SH-SY5Y (cell line): ENCODE measurements around the gene STK16.

Experiments
- GATA2 ChIP-seq: IDR thresholded peaks from 2 replicates; pipeline ENCODE4 v1.6.1; 2011; ENCODE audit warnings: mild to moderate bottlenecking, low read depth, low read length
- GATA3 ChIP-seq: IDR thresholded peaks from 2 replicates; pipeline ENCODE4 v1.6.1; 2011; ENCODE audit warnings: low read depth, mild to moderate bottlenecking, low read length, moderate library complexity

The STK16 gene

DNA sequence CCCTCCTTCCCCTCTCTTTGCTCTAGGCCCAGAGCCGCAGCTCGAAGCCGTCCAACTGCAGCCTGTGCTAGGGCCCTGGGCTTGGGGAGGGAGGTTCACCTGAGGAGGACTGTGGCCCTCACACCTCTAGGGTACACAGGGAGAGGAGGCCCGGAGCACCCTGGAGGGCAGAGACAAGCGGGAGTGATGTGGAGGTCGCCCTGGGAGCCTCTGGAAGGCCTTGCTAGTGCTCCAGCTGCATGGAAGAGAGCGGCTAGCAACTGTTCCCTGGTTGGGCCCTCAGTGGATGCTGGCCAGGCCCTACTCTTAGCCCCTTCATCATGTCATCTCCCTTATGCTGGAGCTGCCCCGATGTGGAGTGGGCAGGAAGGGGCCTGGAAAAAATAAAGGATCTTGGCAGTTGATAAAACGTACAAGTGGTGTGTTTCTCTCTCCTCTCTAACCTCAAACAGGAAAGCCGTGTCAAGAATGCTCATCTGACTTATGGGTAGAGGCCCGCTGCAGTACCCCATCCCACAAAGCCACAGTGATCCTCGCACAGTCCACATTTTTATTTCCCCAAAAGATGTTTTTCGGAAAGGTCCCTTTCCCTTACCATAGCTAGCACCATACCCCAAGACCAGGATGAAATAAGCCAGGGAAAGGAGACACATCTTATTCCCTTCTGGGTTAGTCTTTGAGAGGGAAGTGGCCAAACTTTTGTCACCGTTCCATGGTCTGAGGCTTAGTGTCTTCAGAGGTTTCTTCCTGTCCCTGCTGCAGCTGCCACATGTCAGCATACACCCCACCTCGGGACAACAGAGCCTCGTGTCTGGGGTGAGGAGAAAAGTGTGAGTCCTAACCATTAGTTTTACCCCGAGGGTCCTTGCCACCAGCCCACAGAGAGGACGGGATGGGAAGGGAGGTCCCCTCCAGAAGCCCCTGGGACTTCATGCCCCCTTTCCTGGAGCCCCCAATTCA is 35.8 kb upstream of the STK16 start:
- TF ChIP-seq GATA2 (no peak), GATA3 (no peak)

DNA sequence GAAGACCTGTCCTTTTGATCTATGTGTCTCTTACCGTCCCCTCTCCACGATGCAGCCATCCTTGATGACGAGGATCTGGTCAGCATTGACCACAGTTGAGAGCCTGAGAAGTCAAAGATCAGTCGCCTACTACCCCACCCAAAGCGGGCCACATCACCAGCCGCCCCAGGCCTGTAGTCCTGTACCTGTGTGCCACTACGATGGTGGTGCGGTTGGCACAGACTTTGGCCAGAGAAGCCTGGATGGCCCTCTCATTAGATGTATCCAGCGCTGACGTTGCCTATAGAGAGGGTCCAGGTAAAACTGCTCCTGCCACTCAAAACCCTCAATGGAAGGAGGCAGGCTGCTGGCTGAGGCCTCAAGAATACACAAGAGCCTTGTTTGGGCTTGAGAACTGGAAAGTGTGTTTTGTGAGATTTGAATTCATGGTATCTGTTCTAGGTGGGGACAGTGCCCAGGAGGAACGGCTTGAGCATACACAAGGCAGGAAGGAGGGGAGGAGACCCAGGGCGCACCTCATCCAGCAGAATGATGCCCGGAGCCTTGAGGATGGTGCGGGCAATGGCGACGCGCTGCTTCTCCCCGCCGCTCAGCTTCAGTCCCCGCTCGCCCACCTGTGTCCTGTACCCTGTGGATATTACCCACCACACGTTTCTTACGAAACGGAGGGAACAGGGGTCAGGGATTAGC is 34.9 kb upstream of the STK16 start:
- TF ChIP-seq GATA3 (no peak), GATA2 (no peak)

DNA sequence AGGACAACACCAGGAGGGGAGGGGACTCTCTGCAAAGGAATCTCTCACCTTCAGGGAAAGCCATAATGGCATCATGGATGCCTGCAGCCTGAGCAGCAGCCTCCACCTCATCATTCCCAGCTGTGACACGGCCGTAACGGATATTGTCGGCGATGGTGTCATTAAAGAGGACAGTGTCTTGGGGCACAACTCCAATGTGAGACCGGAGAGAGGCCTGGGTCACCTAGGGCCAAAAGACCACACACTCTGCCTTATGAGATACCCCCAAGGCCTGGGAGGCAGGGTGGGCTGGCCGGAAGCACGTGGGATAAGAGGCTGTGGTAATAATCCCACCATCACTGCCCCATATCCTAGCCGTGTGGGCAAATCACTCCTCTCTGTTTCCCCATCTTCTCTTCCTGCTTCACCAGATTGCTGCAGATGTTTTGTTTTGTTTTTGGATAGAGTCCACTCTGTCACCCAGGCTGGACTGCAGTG is 34.4 kb upstream of the STK16 start:
- no peak for TF ChIP-seq GATA3
- no peak for TF ChIP-seq GATA2

GRCh38 chr2:219213026-219213415 is 32.3 kb upstream of the STK16 start:
- no peak for TF ChIP-seq GATA2
- no peak for TF ChIP-seq GATA3

- TF ChIP-seq GATA2: no peak
- TF ChIP-seq GATA3: no peak
Observed at GRCh38 chr2:219213486-219214071, 31.7 kb upstream of the STK16 start.

GRCh38 chr2:219214141-219214540 is 31.1 kb upstream of the STK16 start:
- no peak for TF ChIP-seq GATA3
- TF ChIP-seq GATA2: no peak

- TF ChIP-seq GATA3 (no peak), GATA2 (no peak)
Observed at GRCh38 chr2:219214786-219215185, 30.5 kb upstream of the STK16 start.

DNA sequence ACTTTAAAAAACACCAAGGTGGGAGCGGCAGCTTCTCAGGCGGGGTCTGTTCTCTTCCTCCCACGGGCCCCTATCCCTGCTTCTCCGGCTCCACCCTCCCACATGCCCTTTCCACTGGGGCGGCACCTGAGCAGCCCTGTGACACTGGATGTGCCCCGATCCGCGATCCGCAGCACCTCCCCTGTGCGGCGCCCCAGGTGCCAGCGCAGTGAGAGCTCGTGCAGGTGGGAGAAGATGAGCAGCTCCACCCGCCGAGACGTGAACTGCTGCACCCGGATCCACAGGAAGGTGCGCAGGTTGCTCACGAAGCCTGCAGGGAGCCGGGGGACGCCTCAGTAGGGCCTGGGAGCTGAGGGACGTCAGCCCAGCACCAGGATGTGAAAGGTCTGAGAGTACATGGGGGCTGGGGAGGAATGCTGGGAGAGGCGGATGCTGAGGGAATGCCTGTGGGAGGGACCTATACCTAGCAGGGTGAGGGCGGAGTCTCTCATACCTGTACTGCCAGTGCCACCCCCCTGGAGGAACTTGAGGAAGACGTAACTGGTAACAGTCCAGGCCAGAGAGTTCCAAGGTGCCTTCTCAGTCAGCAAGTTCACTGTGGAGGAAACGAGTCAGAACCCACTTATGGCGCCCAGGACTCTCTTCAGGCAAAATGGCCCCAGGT is 29.3 kb upstream of the STK16 start:
- TF ChIP-seq GATA3 (no peak), GATA2 (no peak)

DNA sequence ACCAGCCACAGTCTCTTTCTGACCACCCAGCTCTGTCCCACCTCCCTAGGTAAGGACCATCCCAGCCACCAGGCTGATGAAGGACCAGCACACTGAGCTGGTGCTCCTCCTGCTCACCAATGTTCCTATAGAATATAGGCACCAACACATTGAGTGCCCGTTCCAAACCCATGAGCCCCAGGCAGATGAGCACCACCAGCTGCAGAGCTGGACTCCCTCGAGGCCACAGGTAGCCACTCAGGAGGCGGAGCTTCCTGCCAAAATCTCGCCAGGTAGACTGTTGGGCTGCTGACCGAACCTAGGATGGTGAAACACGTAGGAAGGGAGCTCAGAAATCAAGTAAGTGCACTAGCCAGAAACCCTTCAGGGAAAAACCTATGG is 28.8 kb upstream of the STK16 start:
- TF ChIP-seq GATA2 (no peak), GATA3 (no peak)

- no peak for TF ChIP-seq GATA2
- no peak for TF ChIP-seq GATA3
Observed at GRCh38 chr2:219218217-219218731, 27.0 kb upstream of the STK16 start.

DNA sequence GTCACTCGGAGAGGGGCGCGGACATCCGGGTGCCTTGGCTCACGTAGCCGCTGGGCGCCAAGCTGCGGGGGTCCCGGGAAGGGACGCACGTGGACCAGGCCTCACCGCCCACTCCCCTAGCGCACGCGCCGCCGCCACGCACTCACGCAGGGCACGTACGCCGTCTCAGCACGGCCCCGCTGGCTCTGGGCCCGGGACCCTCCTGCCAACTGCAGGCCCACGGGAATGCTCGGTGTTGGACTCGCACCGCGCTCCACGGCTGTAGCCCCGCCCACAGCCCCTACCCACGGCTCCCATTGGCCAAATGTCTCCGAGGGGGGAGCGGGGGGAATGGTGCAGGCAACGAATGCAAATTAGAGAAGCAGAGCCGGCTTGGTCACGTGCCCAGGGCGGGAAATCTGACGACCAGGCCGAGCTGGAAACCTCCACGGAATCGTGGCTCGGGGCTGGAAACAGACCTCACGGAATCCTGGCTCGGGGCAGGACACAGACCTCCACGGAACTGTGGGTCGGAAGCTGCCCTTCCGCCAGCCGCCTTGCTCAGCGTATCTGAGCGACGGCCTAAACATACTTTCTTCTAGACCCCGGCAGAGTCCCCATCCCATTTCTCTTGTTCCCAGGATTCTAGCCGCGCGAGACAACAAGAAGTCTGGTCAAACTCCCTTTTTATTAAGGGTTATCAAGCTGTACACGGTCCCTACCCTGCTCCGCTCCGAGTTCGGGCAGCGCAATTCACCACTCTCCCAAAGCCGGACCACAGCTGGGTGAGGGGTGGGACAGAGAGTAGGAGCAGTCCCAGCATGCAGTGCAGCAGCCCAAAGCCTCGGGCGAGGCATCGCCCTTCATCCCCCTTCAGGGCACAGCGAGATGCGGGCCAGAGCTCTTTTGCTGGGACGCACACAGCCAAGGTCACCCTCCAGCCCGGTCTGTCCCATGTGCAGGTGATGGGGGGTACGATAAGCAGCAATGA is 26.3 kb upstream of the STK16 start, which contains the start of gene ABCB6:
ABCB6 (minus strand) TSS at position 227 of the 970 bp plus-strand sequence. CDS start 285 bp downstream, outside the sequence.
- TF ChIP-seq GATA2: no peak
- TF ChIP-seq GATA3: no peak

- TF ChIP-seq GATA3: no peak
- TF ChIP-seq GATA2: no peak
Observed at GRCh38 chr2:219219784-219220532, 25.3 kb upstream of the STK16 start.
